Measurements from ENCODE around the gene NANOS3.

NANOS3 gene

GRCh38 chr19:13842291-13843103, 34.4 kb upstream of the NANOS3 start:
- Histone ChIP-seq H3K4me3 (replicated peaks; ENCODE audit: low read depth, low read length) (peak overlapping the region; percentile 72), H3K27me3 (replicated peaks; ENCODE audit: control insufficient read depth, insufficient read depth, low read length) (no peaks in the 10 kb centered on the region), H3K36me3 (ENCODE audit: control insufficient read depth, insufficient read depth, low read length) (no peaks in the 10 kb centered on the region)
- TF ChIP-seq CTCF (IDR thresholded peaks at IDR 0.05; ENCODE audit: insufficient read depth, low read length, poor library complexity, severe bottlenecking): peak; percentile 29
- peak; percentile 79 for DNase-seq (ENCODE audit: extremely low read depth, insufficient read length)

GRCh38 chr19:13843104-13843921, 33.6 kb upstream of the NANOS3 start:
- Histone ChIP-seq H3K4me3 (replicated peaks; ENCODE audit: low read depth, low read length) (peak overlapping the region; percentile 49), H3K36me3 (ENCODE audit: control insufficient read depth, insufficient read depth, low read length) (no peaks in the 10 kb centered on the region), H3K27me3 (replicated peaks; ENCODE audit: control insufficient read depth, insufficient read depth, low read length) (no peaks in the 10 kb centered on the region)
- no peak for DNase-seq (ENCODE audit: extremely low read depth, insufficient read length)
- no peak for TF ChIP-seq CTCF (IDR thresholded peaks at IDR 0.05; ENCODE audit: insufficient read depth, low read length, poor library complexity, severe bottlenecking)

- H3K36me3 ChIP-seq (ENCODE audit: control insufficient read depth, insufficient read depth, low read length): no peaks in the 10 kb centered on the region
- peak; percentile 21 for TF ChIP-seq CTCF (IDR thresholded peaks at IDR 0.05; ENCODE audit: insufficient read depth, low read length, poor library complexity, severe bottlenecking)
- no peaks in the 10 kb centered on the region for H3K27me3 ChIP-seq (replicated peaks; ENCODE audit: control insufficient read depth, insufficient read depth, low read length)
- H3K4me3 ChIP-seq (replicated peaks; ENCODE audit: low read depth, low read length): no peak overlapping the region
- DNase-seq (ENCODE audit: extremely low read depth, insufficient read length): no peak
Observed at GRCh38 chr19:13844130-13844631, 32.8 kb upstream of the NANOS3 start.

- Histone ChIP-seq H3K4me3 (replicated peaks; ENCODE audit: low read depth, low read length) (peak overlapping the region; percentile 65), H3K36me3 (ENCODE audit: control insufficient read depth, insufficient read depth, low read length) (no peaks in the 10 kb centered on the region), H3K27me3 (replicated peaks; ENCODE audit: control insufficient read depth, insufficient read depth, low read length) (no peaks in the 10 kb centered on the region)
- DNase-seq (ENCODE audit: extremely low read depth, insufficient read length): peak; percentile 93
- TF ChIP-seq CTCF (IDR thresholded peaks at IDR 0.05; ENCODE audit: insufficient read depth, low read length, poor library complexity, severe bottlenecking): no peak
Observed at GRCh38 chr19:13846557-13847406, 30.2 kb upstream of the NANOS3 start.
